ENCODE data around the gene GADD45A. TPM values are rescaled to one million over a fixed set of nuclear protein-coding genes. Genes with fewer than 3 reads are reported as not detected.
A peak's percentile ranks its signal among the peaks of the same experiment; 100 is the strongest.

GADD45A gene
- total RNA-seq, 4 donors from 2014 or later: 80.4 to 188 (median 142) TPM

GRCh38 chr1:67721650-67722291, 36.8 kb downstream of the GADD45A start:
- no peak for ATAC-seq
- H3K27me3 ChIP-seq: no peaks in the 10 kb centered on the region
- intact Hi-C loops (cut with DNase I; ENCODE audit: low total_unique reads): no loop called here
- peaks cover 18 to 23% of the 10 kb centered on the region in 2 donors for H3K4me1 ChIP-seq
- no peak for TF ChIP-seq POLR2A (IDR thresholded peaks at IDR 0.05)
- no peak for TF ChIP-seq CTCF (IDR thresholded peaks at IDR 0.05 in 4 of 5, conservative IDR thresholded peaks at IDR 0.05 in 1 of 5)
- no peak overlapping the region for H3K27ac ChIP-seq
- no peaks in the 10 kb centered on the region for H3K36me3 ChIP-seq
- no peak overlapping the region for H3K4me3 ChIP-seq
- in situ Hi-C loops (cut with MboI; ENCODE audit: low sequenced_read_pairs in 4 of 4): no loop called here
- no peak for DNase-seq
- H3K9me3 ChIP-seq: no peaks in the 10 kb centered on the region

DNA sequence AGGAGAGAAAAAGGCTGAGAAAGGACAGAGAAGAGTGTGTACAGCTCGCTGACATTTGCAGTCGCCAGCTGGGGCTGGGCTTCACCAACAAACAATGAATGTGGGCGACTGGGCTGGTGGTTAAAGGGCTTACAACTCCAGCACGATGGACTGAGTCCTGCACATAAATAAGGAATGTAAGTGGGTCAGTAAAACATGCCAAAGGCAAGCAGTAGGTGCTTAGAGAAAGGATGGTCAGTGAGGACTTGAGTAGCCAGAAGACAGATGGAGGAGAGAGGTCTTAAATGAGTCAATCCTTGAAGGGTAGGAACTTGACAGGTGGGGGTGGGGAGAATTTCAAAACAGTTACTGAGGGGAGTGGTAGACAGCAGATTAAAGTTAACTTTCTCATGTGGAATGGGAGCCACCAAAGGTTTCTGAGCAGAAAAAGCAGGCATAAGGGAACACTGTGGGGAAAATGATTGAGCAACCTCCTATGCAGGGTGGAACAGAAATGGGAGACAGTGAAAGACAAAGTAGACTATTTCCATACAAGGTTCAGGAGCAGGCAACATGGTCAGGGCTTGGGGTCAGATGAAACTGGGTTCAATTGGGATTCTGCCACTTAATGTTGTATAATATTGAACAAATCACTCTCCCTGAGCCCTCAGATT, 37.4 kb downstream of the GADD45A start:
- H3K27me3 ChIP-seq: no peaks in the 10 kb centered on the region
- H3K36me3 ChIP-seq: no peaks in the 10 kb centered on the region
- no peaks in the 10 kb centered on the region for H3K9me3 ChIP-seq
- in situ Hi-C loops (cut with MboI; ENCODE audit: low sequenced_read_pairs in 4 of 4): no loop called here
- TF ChIP-seq CTCF (IDR thresholded peaks at IDR 0.05 in 4 of 5, conservative IDR thresholded peaks at IDR 0.05 in 1 of 5) (no peak), POLR2A (IDR thresholded peaks at IDR 0.05) (no peak)
- intact Hi-C loops (cut with DNase I; ENCODE audit: low total_unique reads): no loop called here
- H3K27ac ChIP-seq: no peak overlapping the region
- DNase-seq (no peak), ATAC-seq (no peak)
- no peak overlapping the region for H3K4me3 ChIP-seq
- H3K4me1 ChIP-seq: peaks cover 17 to 23% of the 10 kb centered on the region in 2 donors

- DNase-seq: no peak
- TF ChIP-seq POLR2A (IDR thresholded peaks at IDR 0.05) (no peak), CTCF (IDR thresholded peaks at IDR 0.05 in 4 of 5, conservative IDR thresholded peaks at IDR 0.05 in 1 of 5) (no peak)
- H3K27me3 ChIP-seq: no peaks in the 10 kb centered on the region
- no peaks in the 10 kb centered on the region for H3K9me3 ChIP-seq
- H3K27ac ChIP-seq: peak overlapping the region in 1 of 4 donors; percentile 25
- in situ Hi-C loops (cut with MboI; ENCODE audit: low sequenced_read_pairs in 4 of 4): no loop called here
- ATAC-seq: no peak
- intact Hi-C loops (cut with DNase I; ENCODE audit: low total_unique reads): no loop called here
- peaks cover 12 to 23% of the 10 kb centered on the region in 2 donors for H3K4me1 ChIP-seq
- H3K36me3 ChIP-seq: no peaks in the 10 kb centered on the region
- no peak overlapping the region for H3K4me3 ChIP-seq
These were observed 38.1 kb downstream of the GADD45A start for GRCh38 chr1:67723126-67723525.

- Histone ChIP-seq H3K27me3 (no peaks in the 10 kb centered on the region), H3K27ac (peak overlapping the region in 2 of 4 donors; percentile 6 to 25), H3K4me1 (peaks cover 8 to 23% of the 10 kb centered on the region in 2 donors), H3K36me3 (no peaks in the 10 kb centered on the region), H3K4me3 (no peak overlapping the region), H3K9me3 (no peaks in the 10 kb centered on the region)
- in situ Hi-C loops (cut with MboI; ENCODE audit: low sequenced_read_pairs in 4 of 4) (no loop called here), intact Hi-C loops (cut with DNase I; ENCODE audit: low total_unique reads) (no loop called here)
- DNase-seq (no peak), ATAC-seq (peak; percentile 50 to 59)
- TF ChIP-seq POLR2A (IDR thresholded peaks at IDR 0.05) (no peak), CTCF (IDR thresholded peaks at IDR 0.05 in 4 of 5, conservative IDR thresholded peaks at IDR 0.05 in 1 of 5) (no peak)
These were observed 38.6 kb downstream of the GADD45A start for GRCh38 chr1:67723620-67724019.
